Epithelial cell of proximal tubule (primary cell): ENCODE data around the gene CDH23. TPM values are rescaled to one million over a fixed set of nuclear protein-coding genes. Genes with fewer than 3 reads are reported as not detected.

Source experiments
- DNase-seq: peaks from one replicate; pipeline ENCODE4 v3.0.0-alpha.2; 2011; ENCODE audit warnings: low read depth
- H3K4me3 ChIP-seq: 2 replicates; pipeline ENCODE4 v1.5.1; 2011; ENCODE audit warnings: low read depth, mild to moderate bottlenecking, low read length
- total RNA-seq: library from RNA; depleted of rRNA; stranded (reverse); fragments of >200 nt; gene quantifications from 2 replicates; pipeline ENCODE4 v1.2.3, GENCODE V29; 2015
- TF ChIP-seq, protein P1 (sequence below): conservative IDR thresholded peaks from 2 replicates; pipeline ENCODE4 v1.5.1; 2012; ENCODE audit warnings: low read depth, mild to moderate bottlenecking, low read length

Gene CDH23
- total RNA-seq, 1 donor from 2014 or later = under 0.01 TPM

DNA sequence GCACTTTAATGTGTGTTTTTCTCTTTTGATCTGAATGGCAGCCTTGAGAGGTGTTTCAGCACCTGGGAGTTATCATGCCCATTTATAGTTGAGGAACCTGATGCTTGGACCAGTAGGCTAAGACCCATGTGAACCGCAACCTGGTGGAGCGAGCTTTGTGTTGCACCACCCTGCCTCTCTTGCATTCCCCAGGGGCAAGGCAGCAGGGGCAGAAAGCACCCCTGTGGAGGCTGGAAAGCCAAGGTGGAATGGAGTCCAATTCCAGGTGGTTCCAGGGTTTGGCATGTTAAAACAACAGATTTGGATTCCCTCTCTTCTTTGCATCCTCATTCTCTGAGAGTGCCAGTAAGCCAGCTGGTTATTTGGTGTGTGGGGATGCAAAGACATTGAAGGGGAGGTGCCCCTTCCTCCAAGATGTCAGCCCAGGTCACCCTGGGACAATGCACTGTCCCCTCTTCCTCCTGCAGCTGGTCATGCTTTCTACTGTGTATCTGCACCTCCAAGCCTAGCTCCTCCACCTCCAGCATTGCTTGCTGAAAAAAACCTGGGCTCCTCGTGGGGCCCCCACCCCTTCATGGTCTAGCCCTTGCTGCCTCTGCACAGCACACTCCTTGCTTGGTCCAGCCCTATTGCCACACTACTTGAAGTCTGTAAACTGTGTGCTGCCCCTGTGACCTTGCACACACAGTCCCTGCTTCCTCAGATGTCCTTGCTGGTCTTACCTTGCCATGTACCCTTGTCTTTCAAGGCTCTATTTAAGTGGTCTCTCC lies 5.6 kb upstream of the CDH23 start:
- TF ChIP-seq, protein P1, sequence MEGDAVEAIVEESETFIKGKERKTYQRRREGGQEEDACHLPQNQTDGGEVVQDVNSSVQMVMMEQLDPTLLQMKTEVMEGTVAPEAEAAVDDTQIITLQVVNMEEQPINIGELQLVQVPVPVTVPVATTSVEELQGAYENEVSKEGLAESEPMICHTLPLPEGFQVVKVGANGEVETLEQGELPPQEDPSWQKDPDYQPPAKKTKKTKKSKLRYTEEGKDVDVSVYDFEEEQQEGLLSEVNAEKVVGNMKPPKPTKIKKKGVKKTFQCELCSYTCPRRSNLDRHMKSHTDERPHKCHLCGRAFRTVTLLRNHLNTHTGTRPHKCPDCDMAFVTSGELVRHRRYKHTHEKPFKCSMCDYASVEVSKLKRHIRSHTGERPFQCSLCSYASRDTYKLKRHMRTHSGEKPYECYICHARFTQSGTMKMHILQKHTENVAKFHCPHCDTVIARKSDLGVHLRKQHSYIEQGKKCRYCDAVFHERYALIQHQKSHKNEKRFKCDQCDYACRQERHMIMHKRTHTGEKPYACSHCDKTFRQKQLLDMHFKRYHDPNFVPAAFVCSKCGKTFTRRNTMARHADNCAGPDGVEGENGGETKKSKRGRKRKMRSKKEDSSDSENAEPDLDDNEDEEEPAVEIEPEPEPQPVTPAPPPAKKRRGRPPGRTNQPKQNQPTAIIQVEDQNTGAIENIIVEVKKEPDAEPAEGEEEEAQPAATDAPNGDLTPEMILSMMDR = no peak
- no peak overlapping the region for H3K4me3 ChIP-seq
- no peak for DNase-seq

DNA sequence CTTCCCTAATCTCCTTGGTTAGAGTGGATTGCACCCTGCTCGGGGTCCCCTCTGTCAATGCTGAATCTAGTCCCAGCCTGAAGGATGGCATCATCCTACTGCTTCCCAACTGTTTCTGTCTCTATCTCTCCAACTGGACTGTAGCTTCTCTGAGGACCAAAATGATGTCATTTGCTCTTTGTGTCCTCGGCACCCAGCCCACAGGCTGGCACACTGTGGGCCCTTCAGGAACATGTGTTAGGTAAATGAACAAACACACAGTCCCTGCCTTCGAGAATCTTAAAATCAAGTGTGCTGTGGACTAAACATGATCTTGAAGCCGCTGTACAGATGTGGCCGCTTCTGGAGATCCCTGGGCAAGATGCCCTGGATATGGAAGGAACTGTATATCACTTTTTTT lies 5.0 kb upstream of the CDH23 start:
- DNase-seq = no peak
- H3K4me3 ChIP-seq = no peak overlapping the region
- TF ChIP-seq, protein P1 = no peak

DNA sequence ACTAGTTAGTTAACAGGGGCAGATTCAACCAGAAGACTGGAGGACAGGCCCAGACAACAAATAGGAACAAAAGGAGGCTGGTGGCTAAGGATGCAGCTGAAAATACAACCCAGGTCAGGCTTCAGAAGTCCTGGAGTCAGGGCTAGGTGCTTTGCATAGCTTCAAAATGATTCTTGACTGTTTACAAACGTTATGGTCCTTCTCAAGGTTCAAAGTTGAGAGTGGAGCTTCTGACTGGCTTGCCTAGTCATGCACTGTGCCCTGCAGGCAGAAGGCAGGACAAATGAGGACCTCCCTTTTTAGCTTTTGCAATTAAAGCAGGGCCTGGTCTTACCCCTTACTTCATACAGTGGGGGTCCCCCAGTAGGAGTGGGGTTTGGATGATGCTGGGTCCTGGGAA lies 4.4 kb upstream of the CDH23 start:
- H3K4me3 ChIP-seq = no peak overlapping the region
- TF ChIP-seq, protein P1 = no peak
- no peak for DNase-seq

DNA sequence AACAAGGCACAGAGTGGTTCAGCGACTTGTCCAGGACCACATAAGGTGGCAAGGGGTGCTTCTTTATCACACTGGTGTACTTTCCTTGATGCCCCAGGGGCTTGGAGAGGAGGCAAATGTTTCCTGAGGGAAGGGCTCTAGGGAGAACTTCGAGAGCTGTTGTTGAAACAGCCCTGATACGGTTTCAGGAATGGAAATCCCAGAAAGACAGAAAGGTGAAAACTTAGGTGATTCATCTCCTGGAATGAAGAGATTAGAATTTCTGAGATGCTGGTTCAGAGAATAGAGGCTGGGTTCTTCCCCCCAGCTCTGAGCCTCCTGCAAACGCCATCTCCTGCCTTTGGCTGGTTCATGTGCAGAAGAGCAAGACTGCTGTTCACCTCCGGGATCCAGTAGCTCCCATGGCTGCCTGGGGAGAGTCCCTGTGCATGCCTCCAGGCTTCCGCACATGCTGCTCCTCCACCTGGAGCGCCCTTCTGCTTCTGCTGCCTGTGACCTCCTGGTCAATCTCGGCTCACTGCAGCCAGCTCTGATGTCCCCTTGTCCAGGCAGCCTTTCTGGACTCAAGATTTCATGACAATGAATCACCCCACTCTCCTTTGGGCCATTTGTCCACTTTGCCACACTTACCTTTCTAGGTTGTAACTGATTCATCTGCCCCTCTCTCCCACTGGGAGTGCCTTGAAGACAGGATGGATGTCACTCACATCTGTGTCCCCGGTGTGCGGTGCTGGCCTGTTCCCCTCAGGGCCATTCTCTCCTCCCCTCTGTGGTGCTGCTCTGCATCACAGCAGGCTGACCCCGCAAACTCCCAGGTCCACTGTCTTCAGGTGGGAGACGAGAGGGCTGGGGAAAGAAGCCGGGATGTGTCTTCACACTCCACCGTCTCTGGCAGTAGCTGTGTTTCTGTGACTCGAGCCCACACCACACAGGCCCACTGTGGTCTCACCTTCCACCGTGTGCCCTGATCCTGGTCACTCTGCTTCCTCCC lies 3.6 kb upstream of the CDH23 start:
- H3K4me3 ChIP-seq = no peak overlapping the region
- DNase-seq = no peak
- TF ChIP-seq, protein P1 = no peak

DNA sequence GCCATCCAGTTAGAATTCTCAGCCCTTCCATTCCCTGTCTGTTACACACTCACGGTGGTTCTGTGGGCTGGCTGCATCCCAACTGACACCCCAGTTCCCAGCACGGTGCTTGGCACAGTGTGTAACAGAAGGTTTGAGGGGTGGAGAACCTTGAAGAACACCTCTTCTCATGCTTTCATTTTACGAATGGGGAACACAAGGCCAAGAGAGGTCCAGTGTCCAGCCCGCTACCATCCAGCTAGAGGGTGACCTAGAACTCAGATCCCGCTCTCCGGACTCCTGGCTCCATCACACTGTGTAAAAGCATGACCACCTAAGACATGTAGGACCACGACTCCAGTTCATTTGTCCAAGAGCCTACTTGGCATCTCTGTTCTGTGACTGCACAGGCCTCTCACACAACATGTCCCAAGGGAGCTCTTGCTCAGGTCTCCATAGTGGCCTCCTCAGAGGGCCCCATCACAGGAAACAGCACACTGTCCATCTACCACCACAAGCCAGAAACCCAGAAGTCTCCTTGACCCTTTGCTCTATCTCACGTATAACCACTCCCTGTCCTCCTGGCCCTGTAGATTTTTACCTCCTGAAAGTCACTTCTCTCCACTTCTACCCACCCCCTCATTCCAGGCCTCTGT lies 2.8 kb upstream of the CDH23 start:
- H3K4me3 ChIP-seq = no peak overlapping the region
- no peak for DNase-seq
- TF ChIP-seq, protein P1 = no peak

DNA sequence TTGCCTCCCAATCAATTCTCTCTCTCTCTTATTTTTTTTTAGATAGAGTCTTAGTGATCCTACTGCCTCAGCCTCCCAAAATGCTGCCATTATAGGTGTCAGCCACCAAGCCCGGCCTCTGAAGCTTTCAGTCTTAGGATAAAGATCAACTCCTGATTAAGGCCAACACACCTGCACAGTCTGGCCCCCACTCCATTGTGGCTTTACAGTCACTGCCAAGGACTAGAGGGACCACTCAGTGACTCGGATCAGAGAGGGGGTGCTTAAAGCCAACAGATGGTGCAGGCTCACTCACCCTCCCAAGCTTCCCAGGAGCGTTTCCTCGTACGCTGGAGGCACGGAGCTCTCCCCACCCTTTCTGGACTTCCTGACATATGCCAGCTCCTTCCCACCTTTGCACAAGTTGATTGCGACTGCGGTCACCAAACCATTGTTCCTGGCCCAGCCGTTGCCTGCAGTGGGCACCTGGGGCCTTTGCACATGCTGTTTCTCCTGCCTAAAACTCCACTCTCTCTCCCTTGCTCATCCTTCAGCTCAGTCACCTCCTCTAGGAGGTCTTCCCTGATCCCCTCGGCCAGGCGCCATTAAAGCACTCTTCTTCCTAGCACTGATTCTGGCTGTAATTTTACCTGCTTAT lies 1.7 kb upstream of the CDH23 start:
- H3K4me3 ChIP-seq = no peak overlapping the region
- no peak for DNase-seq
- TF ChIP-seq, protein P1 = no peak
